ENCODE measurements around the gene AOPEP. TPM values are rescaled to one million over a fixed set of nuclear protein-coding genes. Genes with fewer than 3 reads are reported as not detected.

The AOPEP gene
- total and polyA plus RNA-seq, 2 of the 13 experiments (the other 11 are each of a cell fraction or from before 2014, with no cell fraction given): 22.2 to 41.6 TPM

- no peaks in the 10 kb centered on the region for H3K9me3 ChIP-seq (ENCODE audit: low read length)
- H3K27me3 ChIP-seq (ENCODE audit: control insufficient read depth in 1 of 2, insufficient read depth in 2 of 2, low read length in 2 of 2): no peaks in the 10 kb centered on the region
- peaks cover 29% of the 10 kb centered on the region for H3K4me1 ChIP-seq (ENCODE audit: insufficient read depth, low read length)
- no TSS peak for BruUV-seq (replicated peaks)
- H3K9ac ChIP-seq (ENCODE audit: insufficient read depth, low read depth, low read length): no peak overlapping the region
- no peak overlapping the region for H2AFZ ChIP-seq (ENCODE audit: low read length)
- CTCF ChIA-PET (ENCODE audit: low intra/inter-chr PET ratio, low total read pairs): no interaction called here
- 96% methylated on average over 2 of the region's 2 CpGs for WGBS (ENCODE audit: low lambda C conversion rate)
- no peak for ATAC-seq
- H3K4me3 ChIP-seq (replicated peaks in 1 of 3; ENCODE audit: insufficient read depth in 1 of 3, low read depth in 2 of 3, low read length in 3 of 3): no peak overlapping the region
- H3K36me3 ChIP-seq (replicated peaks in 1 of 2; ENCODE audit: control insufficient read depth in 1 of 2, insufficient read depth in 2 of 2, low read length in 2 of 2): no peaks in the 10 kb centered on the region
- FAIRE-seq: no peak
- no peak overlapping the region for H3K27ac ChIP-seq (ENCODE audit: extremely low read length, insufficient read depth, low read length)
- no peak overlapping the region for H3K4me2 ChIP-seq (ENCODE audit: low read depth, low read length)
- no peak for DNase-seq (ENCODE audit: low spot score)
- H4K20me1 ChIP-seq (ENCODE audit: insufficient read depth, low read length): no peaks in the 10 kb centered on the region
- H3K79me2 ChIP-seq (ENCODE audit: insufficient read depth, low read length): no peaks in the 10 kb centered on the region
- POLR2A ChIA-PET: no interaction called here
- in situ Hi-C loops (cut with HindIII; ENCODE audit: extremely low pct_ligation_motif_present, low pct_unique_long_range_greater_than_20kb) (loop anchor here (10.0 kb wide), 1 partner anchor 131 kb away; no protein-coding TSS in a partner anchor), intact Hi-C loops (cut with micrococcal nuclease; ENCODE audit: unreplicated experiment) (loop anchor here (1.0 to 10.0 kb wide), 6 partner anchors 71 to 347 kb away; no protein-coding TSS in a partner anchor)
- TF ChIP-seq CAMTA2 (CRISPR knock-in tag; IDR thresholded peaks at IDR 0.05; ENCODE audit: borderline replicate concordance) (no peak), TFE3 (CRISPR knock-in tag; IDR thresholded peaks at IDR 0.05) (no peak), EP300 (IDR thresholded peaks at IDR 0.05; ENCODE audit: low read depth in 2 of 2, low read length in 2 of 2) (no peak), EP300 (CRISPR knock-in tag; IDR thresholded peaks at IDR 0.05; ENCODE audit: borderline replicate concordance) (no peak), AHR (CRISPR knock-in tag; IDR thresholded peaks at IDR 0.05) (no peak), ZNF414 (CRISPR knock-in tag; IDR thresholded peaks at IDR 0.05) (no peak), XBP1 (CRISPR knock-in tag; IDR thresholded peaks at IDR 0.05) (no peak), SRSF9 (IDR thresholded peaks at IDR 0.05; ENCODE audit: borderline replicate concordance, insufficient read depth, low read depth, low read length, poor library complexity, severe bottlenecking) (no peak), PRDM15 (CRISPR knock-in tag; IDR thresholded peaks at IDR 0.05) (no peak), PLRG1 (conservative IDR thresholded peaks at IDR 0.05) (no peak), HNF1A (IDR thresholded peaks at IDR 0.05; ENCODE audit: low read depth) (no peak), HNF1A (CRISPR knock-in tag; IDR thresholded peaks at IDR 0.05; ENCODE audit: borderline replicate concordance) (no peak), FOXO4 (CRISPR knock-in tag; conservative IDR thresholded peaks at IDR 0.05) (no peak)
Measured at GRCh38 chr9:94783928-94784327, 57.4 kb downstream of the AOPEP start.
